Left renal pelvis (tissue), 4 donors: ENCODE measurements around the gene FGF3. TPM values are rescaled to one million over a fixed set of nuclear protein-coding genes. Genes with fewer than 3 reads are reported as not detected.

Experiments used
- DNase-seq, 4 donors: peaks; one replicate each; pipeline ENCODE4 v3.0.0-alpha.2; 2013; ENCODE audit warnings: low read depth in 4 of 4, low spot score in 3 of 4
- polyA plus RNA-seq, 4 donors: library from polyadenylated mRNA; unstranded; fragments of 120-200 nt; gene quantifications; one replicate each; pipeline ENCODE4 v1.2.1, GENCODE V29; 2013; ENCODE audit not compliant: insufficient read length in 4 of 4

Gene FGF3
- polyA plus RNA-seq, result not detected

DNA sequence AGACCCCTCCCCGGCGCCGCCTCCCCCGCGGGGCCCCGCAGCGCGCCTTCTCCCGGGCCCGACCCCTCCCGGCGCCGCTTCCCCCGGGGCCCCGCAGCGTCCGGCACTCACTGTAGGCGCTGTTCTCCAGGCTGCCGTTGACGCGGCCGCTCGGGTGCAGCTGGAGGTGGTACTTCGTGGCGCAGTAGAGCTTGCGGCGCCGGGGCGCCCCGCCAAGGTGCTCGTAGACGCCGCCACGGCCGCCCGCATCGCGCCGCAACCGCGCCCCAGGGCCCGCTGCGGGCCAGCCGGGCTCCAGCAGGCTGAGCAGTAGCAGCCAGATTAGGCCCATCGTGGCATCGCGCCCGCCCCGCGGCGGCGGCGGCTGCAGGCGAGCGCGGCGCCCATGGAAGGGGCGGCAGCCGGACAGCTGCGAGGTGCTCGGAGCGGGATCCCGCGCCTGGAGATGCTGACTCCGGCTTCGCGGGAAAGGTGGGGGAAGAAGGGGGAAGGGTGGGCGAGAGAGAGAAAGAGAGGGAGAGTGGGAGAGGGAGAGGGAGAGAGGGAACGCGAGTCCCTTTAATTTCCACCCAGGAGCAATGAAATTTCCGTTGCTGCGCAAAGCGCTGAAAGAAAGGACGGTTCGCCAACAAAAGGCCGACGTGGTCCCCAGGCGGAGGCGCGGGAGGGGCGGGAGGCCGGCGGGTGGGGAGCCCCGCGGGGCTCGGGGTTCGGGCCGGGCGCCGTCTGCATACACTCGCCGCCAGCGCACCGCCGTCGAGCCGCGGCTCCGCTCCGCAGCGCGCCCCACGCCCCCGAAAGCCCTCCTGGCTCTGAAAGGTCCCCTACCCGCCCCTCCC, at the start of gene FGF3:
Gene FGF3, minus strand, starts transcription at position 814 of the 839 bp plus-strand sequence. Its CDS starts 483 bp downstream, at position 331.
- DNase-seq, result no peak

DNA sequence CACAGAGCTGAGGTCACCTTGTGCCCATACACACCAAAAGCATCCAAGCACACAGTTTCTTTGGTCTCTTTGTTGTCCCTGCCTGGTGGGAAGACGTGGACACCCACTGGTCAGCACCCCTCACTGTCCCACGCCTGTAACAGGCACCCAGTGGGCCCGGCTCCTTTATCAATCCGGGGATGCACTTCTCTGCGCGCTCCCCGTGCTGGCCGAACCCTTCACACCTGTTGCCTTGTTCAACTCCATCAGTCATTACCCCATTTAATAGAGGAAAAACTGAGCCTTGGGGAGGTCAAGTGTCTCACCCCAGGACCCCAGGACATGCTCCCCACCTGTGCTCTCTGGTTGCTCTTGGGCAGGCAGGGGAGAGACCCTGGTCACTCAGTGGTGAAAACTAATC, 49.7 kb upstream of the FGF3 start:
- DNase-seq, result no peak

DNA sequence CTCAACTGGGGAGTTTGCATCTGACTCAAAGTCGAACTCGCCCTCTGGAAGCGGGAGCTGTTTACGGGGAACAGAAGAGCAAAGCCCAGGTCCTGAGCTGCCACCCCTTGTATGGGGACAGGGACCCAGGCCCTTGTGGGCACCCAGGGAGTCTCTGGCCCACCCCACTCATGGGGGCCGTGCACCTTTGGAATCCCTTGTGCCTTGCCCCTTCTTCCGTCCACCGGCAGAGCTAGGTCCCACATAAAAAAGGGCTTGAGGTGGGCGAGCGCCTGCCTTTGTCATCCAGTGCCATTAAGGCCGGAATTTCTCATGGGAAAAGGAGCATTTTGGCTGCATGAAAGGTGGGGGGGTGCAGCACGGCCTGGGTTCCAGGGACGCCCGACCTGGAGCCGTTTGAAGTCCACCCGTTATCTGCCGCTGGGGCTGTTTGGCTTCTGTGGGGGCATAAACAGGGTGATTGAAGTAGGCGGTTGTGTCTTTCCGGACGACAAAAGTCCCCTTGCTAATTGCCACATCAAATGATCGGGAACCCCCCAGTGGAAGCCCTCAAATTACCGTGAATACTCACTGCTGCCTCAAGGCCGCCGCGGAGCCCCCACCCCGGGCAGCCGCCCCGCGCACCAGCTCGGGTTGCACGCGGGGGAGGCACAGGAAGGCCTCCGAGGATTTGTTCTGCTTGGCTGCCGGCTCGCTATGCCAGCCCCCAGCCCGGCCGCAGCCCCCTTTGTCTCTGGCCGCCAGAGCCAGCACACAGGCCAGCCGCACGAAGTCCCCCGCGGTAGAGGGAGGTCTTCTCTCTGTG, 49.0 kb upstream of the FGF3 start:
- peak; percentile 46 to 73 (median 58) for DNase-seq

DNA sequence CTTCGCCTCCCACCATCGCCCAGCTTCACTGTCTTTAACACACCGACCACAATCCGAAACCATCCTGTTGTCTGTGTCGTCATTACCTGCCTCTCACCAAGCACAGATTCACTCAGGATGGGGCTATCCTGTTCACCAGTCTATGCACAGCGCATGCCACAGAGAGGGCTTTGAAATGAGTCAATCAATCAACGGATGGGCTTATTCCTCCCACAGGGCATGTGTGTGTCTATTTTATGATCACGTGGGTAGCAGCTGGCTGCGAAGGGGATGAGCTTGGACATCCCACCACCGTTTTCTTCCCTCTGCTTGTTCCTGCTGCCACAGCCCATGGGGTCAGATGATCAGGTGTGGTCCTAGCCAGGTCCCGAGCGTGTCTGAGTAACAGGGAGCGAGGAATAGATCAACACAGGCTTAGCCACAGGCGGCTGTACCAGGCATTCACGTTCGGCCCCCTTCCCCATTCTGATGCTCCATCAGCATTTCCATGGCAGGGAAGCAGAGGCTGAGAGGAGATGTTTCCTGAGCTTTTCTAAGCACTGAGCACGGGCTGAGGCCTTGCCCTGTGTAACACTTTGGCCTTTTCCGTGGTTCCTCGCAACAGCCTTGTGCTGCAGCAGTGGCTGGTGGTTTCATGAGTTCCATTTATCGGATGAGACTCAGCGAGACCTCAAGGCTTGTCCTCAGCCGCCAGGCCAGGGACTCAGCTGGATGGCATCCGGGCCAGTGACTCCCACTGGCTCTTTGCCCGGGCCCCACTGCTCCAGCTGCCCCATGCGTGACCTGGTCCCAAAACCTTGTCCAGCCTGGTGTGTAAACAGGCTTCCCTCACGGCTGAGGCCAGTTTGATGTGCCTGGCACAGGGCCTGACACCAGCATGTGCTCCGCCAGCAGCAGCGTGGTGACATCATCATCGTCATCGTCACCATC, 48.1 kb upstream of the FGF3 start:
- no peak for DNase-seq

DNA sequence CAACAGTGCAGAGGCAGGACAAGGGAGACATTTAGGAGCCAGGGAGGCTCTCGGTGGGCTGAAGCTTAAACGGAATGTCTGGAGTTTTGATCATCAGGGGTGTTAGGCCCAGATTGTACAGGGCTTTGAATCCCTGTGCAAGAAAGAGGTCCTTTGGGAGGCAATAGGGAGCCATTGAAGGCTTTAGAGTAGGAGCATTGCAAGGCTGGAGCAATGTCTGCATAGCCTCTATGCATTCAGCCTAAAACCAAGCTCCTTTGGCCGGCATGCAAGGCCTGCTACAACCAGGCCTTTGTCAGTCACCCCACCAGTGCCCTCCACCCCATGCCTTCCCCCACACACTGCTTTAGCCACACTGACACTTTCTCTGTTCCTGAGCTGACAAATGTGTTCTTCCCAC, 47.4 kb upstream of the FGF3 start:
- no peak for DNase-seq

DNA sequence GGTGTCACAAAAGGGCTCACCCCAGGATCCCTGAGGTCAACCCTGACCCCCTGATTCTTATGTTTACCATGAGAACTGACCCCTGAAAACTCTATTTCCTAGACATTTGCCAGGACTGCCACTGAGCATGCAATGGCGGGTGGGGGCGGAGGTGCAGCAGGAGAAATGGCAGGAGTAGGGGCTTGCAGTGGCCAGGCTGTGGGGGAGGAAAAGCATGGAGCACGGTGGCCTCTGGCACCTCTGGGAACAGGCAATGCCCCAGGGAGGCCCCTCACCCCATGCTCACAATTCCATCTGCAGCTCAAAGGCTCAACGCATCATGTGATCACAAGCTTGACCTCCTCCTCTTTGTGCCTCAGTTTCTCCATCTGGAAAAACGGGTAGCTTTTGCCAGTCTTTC, 46.5 kb upstream of the FGF3 start:
- no peak for DNase-seq

DNA sequence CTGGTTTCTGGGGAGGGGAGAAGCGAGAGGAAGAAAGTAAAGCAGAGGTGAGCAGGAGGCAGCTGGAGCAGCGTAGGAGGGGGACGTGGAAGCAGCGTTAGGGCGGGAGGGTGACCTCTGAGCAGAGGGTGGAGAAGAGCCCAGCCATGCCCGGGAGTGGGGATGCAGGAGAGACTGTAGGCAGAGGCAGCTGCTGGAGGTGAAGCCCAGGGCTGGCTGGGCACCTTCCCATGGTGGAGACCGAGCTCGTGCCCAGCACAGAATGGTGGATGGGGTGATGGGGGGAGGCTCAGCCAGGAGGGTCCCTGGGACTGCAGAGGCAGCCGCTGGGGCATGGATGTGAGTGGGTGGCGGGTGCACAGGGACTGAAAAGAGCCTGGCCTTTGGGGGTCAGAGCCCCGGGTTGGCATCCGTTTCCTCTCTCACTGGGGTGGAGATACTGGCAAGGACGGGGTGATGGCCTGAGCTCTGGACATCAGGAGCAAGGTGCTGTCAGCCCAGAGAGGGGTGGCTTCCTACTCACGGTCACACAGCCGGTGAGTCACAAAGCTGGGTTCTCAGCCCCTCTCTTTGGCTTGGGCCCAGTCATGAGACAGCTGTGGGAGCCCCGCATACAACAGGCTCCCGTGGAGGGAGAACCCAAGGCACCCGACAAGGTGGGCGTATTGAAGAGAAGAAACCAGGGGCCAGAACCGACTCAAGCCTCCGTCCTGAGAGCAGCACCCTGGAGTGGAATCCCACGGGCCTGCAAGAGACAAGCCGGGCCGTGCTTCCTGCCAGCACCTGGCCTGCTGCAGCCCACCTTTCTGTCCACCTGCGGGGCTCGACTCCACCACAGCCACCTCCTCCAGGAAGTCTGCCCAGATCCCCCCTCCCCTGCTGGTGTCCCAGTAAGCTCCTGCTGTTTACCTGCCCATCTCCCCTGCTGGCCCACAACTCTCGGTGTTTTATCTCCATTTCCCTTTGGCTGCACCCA, 45.8 kb upstream of the FGF3 start:
- DNase-seq, result no peak

DNA sequence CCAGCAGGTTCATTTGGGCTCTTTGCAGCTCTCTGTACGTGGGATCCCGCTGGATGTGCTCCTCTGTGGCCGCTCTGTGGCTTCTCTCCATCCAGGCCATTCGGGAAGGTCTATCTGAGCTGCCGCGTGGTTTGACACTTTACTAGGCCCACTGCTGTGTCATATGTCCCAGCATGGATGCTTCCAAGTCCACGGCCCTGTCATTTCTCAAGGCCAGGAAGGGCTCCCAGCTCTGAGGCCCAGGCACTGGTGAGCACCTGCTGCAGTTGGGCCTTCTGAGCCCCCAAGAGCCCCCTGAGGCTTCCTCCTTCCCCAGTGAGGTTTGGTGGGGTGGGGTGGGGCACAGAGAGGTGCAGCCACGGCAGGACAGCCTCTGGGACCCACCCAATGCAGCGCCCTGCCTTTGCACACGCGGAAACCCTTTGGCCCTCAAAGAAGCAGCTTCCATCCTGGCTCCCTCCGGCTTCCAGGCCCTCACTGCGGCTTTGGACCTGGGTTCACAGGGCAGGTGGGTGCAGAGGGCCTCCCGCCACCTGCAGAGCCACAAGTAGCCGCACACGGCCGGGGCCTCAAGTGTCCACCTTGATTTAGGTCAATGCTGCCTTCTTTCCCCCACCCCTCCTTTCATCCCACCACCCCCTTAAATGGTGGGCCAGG, 44.5 kb upstream of the FGF3 start:
- DNase-seq, result no peak

DNA sequence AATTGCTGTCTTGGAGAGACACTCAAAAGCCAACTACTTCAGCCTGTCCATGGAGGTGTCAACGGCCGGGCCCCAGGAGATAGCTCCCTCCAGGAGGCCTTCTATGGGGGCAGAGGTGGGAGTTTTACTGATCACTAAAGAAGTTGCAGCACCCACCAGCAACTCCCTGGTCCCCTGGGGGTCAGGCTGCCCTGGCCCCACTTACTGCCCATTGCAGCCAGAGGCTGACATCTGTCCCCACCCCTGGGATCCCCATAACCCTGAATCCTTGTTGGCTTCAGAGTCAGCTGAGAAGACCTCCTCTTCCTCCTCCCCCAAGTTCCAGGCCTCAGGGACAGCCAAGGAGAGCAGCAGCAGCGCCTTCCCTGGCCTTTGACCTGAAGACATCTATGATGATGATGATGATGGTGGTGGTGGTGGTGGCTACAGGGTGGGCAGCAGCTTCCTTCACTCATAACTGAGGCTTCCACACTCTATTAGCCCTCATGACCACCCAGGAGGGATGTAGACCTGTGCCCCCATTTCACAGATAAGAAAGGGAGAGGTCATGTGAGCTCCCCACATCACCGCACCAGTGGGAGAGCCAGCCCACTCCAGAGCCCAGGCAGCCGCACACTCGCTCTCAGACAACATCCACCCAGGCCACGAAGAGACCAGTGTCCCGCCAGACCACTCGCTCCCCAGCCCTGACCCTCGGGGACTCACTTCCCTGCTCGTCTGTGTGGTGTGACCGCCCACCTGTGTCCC, 43.8 kb upstream of the FGF3 start:
- no peak for DNase-seq

DNA sequence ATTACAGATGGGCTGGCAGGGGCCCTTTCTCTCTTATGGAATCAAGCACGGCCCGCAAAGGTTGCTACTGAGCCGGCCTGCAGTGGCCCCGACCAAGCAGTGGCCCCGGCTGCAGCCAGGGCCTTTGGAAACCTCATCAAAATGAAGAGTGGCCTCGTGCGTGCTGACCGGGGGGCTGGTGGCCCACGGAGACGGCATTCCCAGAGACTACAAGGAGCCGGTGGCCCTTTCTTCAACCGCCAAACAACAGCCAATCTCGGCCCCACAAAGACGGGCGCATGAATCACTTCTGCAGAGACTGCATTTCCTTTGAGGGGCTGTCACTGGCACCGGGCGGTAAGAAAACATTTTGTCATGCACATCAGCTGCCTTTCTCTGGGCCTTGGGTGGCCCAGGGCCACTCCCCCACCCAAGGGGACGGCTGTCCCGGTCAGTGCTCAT, 43.1 kb upstream of the FGF3 start:
- no peak for DNase-seq

DNA sequence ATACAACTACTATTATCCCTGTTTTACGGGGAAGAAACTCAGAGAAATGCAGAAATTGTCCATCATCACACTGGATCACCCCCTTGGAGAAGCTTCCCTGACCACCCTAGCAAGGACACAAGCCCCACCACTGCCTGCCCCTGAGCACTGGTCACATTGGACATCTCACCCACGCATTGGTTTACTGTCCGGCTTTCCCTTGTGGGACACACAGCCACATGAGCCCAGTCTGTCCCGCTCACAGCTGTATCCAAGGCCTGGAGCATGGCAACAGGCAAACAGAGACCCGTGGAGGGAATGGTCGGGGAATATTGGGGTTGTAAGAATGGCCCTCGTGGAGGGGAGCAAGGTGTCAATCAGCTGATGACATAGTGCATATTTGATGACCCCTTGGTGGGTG, 42.7 kb upstream of the FGF3 start:
- no peak for DNase-seq

DNA sequence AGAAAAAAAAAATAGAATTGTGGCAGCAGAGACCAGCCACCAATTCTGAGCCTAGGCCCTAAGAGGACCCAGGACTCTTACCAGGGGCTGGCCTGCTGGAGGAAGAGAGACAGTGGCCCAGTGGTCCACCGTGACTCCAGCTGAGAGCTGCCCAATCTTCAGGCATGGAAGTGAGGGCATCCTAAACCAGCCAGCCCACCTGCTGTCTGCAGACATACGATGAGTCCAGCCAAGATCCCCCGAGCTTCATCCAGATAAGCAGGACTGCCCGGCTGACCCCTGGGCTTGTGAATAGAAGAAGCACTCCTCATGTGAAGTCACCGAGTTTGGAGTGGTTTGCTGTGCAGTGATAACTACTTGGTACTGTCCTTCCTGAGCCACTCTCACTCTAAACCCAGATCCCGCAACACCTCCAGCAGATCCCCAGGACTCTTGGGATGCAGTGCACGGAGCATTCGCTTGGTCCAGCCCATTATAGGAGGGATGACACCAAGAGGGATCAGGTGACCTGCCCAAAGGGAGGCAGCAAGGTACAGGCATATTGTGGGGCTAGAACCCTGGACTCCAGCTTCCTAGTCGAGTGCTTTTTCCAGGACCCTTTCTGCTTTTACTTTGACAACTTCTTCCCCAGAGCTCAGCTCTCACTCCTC, 41.7 kb upstream of the FGF3 start:
- no peak for DNase-seq

DNA sequence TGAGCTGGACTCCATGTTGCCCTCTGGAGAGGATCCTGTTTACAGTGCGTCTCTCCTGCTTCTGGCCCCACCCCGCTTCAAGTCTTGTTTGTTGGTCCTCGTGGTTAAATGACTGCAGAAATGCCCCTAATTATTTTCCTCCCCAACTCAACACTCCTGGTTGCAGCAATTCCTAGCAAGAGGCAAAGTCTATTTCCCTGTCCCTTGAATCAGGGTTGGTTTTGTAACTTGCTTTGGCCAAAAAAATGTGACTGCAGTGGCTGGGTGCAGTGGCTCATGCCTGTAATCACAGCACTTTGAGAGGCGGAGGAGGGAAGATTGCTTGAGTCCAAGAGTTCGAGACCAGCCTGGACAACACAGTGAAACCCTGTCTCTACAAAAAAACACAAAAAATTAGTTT, 41.0 kb upstream of the FGF3 start:
- DNase-seq, result no peak

DNA sequence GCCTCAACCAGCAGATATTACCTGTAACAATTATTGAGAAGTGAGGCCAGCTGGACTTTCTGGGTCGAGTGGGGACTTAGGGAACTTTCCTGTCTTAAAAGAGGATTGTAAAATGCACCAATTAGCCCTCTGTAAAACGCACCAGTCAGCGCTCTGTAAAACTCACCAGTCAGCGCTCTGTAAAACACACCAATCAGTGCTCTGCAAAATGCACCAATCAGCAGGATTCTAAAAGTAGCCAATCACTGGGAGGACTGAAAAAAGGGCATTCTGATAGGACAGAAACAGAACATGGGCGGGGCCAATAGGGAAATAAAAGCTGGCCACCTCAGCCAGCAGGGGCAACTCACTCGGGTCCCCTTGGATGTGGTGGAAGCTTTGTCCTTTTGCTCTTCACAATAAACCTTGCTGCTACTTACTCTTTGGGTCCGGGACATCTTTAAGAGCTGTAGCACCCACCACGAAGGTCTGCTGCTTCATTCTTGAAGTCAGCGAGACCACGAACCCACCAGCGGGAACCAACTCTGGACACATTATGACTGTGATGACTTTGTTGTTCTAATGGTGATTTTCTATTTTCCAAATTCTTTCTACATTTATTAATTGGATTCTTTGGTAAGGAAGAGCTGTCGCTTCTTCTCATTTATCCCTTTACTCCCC, 40.2 kb upstream of the FGF3 start:
- no peak for DNase-seq

DNA sequence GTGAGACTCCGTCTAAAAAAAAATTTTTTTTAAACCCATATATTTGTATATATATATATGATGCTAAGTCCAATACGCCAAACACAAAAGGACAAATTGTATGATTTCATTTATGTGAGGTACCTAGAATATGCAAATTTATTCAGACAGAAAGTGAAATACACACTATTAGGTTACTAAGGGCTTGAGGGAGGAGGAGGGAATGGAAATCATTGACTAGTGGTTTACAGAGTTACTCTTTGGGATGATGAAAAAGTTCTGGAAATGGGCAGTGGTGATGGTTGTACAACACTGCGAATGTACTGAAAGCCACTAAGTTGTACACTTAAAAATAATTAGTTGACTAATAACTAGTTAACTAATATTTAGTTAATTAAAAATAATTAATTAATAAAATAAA, 36.2 kb upstream of the FGF3 start:
- no peak for DNase-seq

DNA sequence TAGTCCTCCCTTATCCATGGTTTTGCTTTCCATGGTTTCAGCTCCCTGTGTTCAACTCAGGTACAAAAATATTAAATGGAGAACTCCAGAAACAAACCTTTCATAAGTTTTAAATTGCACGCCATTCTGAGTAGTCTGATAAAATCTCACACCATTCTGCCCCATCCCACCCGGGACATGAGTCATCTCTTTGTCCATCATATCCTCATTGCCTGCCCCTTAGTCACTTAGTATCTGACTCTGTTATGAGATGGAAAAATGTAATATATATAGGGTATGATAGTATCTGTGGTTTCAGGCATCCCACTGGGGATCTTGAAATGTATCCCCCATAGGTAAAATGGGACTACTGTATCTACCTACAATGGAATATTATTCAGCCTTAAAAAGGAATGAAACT, 35.5 kb upstream of the FGF3 start:
- no peak for DNase-seq

DNA sequence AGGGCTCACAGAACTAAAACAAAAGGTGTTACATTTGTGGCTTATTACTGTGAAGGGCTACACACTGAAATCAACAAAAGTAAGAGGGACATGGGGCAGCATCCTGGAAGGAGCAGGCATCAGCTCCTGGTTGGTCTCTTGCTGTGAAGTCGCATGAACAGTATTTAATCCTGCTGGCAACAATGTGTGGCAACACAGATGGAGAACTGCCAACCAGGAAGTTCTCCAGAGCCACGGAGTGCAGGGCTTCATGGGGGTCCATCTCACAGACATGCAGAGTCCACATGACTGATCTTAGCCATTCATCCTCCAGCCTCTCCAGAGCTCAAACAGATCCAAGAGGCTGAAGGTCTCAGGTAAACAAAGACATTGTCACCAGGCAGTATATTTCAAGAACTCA, 32.8 kb upstream of the FGF3 start:
- no peak for DNase-seq
